DND-41 (cell line): ENCODE data around the gene SF3A1.
"Not testable (repeated sequence)": the region's sequence is repeated elsewhere in the genome, so short reads cannot be mapped to it uniquely, and the experiment has no call there.

Source experiments
- ATAC-seq: fragments of 200-7000 bp; cut with Tn5 transposase; 3 replicates; pipeline ENCODE4 v1.9.1; 2021; ENCODE audit warnings: low read depth; ENCODE audit not compliant: insufficient read depth
- DNase-seq: peaks from one replicate; pipeline ENCODE4 v3.0.0-alpha.2; 2020
- H2AFZ ChIP-seq: 2 replicates; pipeline ENCODE4 v1.6.0; 2012; ENCODE audit warnings: low read depth, low read length
- H3K27ac ChIP-seq: 2 replicates; pipeline ENCODE4 v1.5.1; 2012; ENCODE audit warnings: low read length, inconsistent platforms
- H3K27me3 ChIP-seq: fragments of 200-600 bp; sonication (generic); 2 replicates; pipeline ENCODE4 v1.6.0; 2012; ENCODE audit warnings: low read length, mild to moderate bottlenecking, inconsistent platforms; ENCODE audit not compliant: insufficient read depth, poor library complexity
- H3K36me3 ChIP-seq: 2 replicates; pipeline ENCODE4 v1.5.1; 2012; ENCODE audit warnings: low read length, inconsistent platforms; ENCODE audit not compliant: insufficient read depth
- H3K4me1 ChIP-seq: 2 replicates; pipeline ENCODE4 v1.5.1; 2012; ENCODE audit warnings: mild to moderate bottlenecking, low read length; ENCODE audit not compliant: insufficient read depth
- H3K4me2 ChIP-seq: 2 replicates; pipeline ENCODE4 v1.6.0; 2012; ENCODE audit warnings: mild to moderate bottlenecking, moderate library complexity, low read length, inconsistent platforms; ENCODE audit not compliant: insufficient read depth
- H3K4me3 ChIP-seq, 2 experiments: fragments of 200-600 bp in 1 of 2; shearing (Covaris generic) in 1 of 2; 2 replicates each; pipeline ENCODE4 v1.5.1; 2012 to 2016; ENCODE audit warnings: inconsistent platforms in 2 of 2, low read length in 2 of 2, mild to moderate bottlenecking in 2 of 2, low read depth in 1 of 2, moderate library complexity in 1 of 2
- H3K79me2 ChIP-seq: 2 replicates; pipeline ENCODE4 v1.6.0; 2012; ENCODE audit warnings: low read length, inconsistent platforms; ENCODE audit not compliant: insufficient read depth
- H3K9ac ChIP-seq: 2 replicates; pipeline ENCODE4 v1.6.0; 2012; ENCODE audit warnings: low read depth, mild to moderate bottlenecking, inconsistent platforms, low read length, moderate library complexity
- H3K9me3 ChIP-seq: 2 replicates; pipeline ENCODE4 v1.5.1; 2012; ENCODE audit warnings: low read length, moderate library complexity, mild to moderate bottlenecking, inconsistent platforms; ENCODE audit not compliant: insufficient read depth, severe bottlenecking
- H4K20me1 ChIP-seq: 2 replicates; pipeline ENCODE4 v1.6.0; 2012; ENCODE audit warnings: low read length; ENCODE audit not compliant: insufficient read depth
- EZH2 ChIP-seq: IDR thresholded peaks from 3 replicates; pipeline ENCODE4 v1.6.1; 2012; ENCODE audit warnings: borderline replicate concordance, low read depth, mild to moderate bottlenecking, moderate library complexity, low read length, inconsistent platforms; ENCODE audit not compliant: severe bottlenecking
- TF ChIP-seq, protein P1 (sequence below): IDR thresholded peaks from 2 replicates; pipeline ENCODE4 v1.5.1; 2012; ENCODE audit warnings: borderline replicate concordance, low read length, moderate library complexity, mild to moderate bottlenecking; ENCODE audit not compliant: poor library complexity, severe bottlenecking; ENCODE audit errors: extremely low read depth

The SF3A1 gene

GRCh38 chr22:30340911-30341685 lies 15.6 kb downstream of the SF3A1 start:
- ATAC-seq (no peak), DNase-seq (no peak)
- Histone ChIP-seq H3K4me1 (no peaks in the 10 kb centered on the region), H3K27ac (no peak overlapping the region), H3K27me3 (no peaks in the 10 kb centered on the region), H3K9ac (no peak overlapping the region), H3K4me3 (no peak overlapping the region), H2AFZ (no peak overlapping the region), H3K4me2 (no peak overlapping the region), H3K36me3 (peaks cover 98% of the 10 kb centered on the region), H3K9me3 (no peaks in the 10 kb centered on the region), H4K20me1 (peaks cover 11% of the 10 kb centered on the region), H3K79me2 (peaks cover 9% of the 10 kb centered on the region; the same call in 1 of the 2 replicates)
- TF ChIP-seq EZH2 = no peak
- TF ChIP-seq, protein P1, sequence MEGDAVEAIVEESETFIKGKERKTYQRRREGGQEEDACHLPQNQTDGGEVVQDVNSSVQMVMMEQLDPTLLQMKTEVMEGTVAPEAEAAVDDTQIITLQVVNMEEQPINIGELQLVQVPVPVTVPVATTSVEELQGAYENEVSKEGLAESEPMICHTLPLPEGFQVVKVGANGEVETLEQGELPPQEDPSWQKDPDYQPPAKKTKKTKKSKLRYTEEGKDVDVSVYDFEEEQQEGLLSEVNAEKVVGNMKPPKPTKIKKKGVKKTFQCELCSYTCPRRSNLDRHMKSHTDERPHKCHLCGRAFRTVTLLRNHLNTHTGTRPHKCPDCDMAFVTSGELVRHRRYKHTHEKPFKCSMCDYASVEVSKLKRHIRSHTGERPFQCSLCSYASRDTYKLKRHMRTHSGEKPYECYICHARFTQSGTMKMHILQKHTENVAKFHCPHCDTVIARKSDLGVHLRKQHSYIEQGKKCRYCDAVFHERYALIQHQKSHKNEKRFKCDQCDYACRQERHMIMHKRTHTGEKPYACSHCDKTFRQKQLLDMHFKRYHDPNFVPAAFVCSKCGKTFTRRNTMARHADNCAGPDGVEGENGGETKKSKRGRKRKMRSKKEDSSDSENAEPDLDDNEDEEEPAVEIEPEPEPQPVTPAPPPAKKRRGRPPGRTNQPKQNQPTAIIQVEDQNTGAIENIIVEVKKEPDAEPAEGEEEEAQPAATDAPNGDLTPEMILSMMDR = no peak

- ATAC-seq = no peak
- Histone ChIP-seq H3K36me3 (peaks cover 98% of the 10 kb centered on the region), H3K27me3 (no peaks in the 10 kb centered on the region)
Observed at GRCh38 chr22:30338802-30339201, 17.9 kb downstream of the SF3A1 start.

DNA sequence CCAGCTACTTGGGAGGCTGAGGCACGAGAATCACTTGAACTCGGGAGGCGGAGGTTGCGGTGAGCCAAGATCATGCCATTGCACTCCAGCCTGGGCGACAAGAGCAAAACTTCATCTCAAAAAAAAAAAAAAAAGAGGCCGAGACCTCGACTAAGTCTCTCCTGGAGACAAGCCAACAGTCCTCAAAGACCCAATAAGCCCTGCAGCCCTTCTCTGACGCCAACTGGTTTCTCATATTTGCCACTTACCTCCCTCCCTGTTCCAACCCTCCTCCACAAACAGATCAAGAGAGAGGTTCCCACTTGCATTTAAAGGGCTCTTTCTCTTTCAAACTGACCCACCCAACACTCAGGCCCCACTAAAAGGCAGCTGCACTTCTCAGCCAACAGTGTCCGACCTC lies 18.4 kb downstream of the SF3A1 start:
- H3K36me3 ChIP-seq = peaks cover 98% of the 10 kb centered on the region
- H3K4me3 ChIP-seq, DNase-seq, H3K9ac ChIP-seq, H4K20me1 ChIP-seq, H3K9me3 ChIP-seq, H3K27ac ChIP-seq, H3K4me2 ChIP-seq, H3K4me1 ChIP-seq, H2AFZ ChIP-seq, H3K27me3 ChIP-seq, ATAC-seq, H3K79me2 ChIP-seq: not testable (repeated sequence)

More at GRCh38 chr22:30338802-30339201, 17.9 kb downstream of the SF3A1 start:
- H3K9me3 ChIP-seq = no peaks in the 10 kb centered on the region
- H3K27ac ChIP-seq = no peak overlapping the region
- no peak overlapping the region for H3K4me3 ChIP-seq
- H3K4me1 ChIP-seq = no peaks in the 10 kb centered on the region
- H3K9ac ChIP-seq = no peak overlapping the region
- peaks cover 3% of the 10 kb centered on the region; the same call in 1 of the 2 replicates for H4K20me1 ChIP-seq
- no peak overlapping the region for H2AFZ ChIP-seq
- no peaks in the 10 kb centered on the region for H3K79me2 ChIP-seq
- TF ChIP-seq, protein P1 = no peak
- no peak for TF ChIP-seq EZH2
- no peak overlapping the region for H3K4me2 ChIP-seq
- DNase-seq = no peak

- Histone ChIP-seq H3K9ac (no peak overlapping the region), H3K4me1 (no peaks in the 10 kb centered on the region), H4K20me1 (peaks cover 3% of the 10 kb centered on the region; the same call in 1 of the 2 replicates), H3K27me3 (no peaks in the 10 kb centered on the region), H3K27ac (no peak overlapping the region), H3K36me3 (peaks cover 98% of the 10 kb centered on the region), H3K9me3 (no peaks in the 10 kb centered on the region), H2AFZ (no peak overlapping the region), H3K4me3 (no peak overlapping the region), H3K79me2 (no peaks in the 10 kb centered on the region), H3K4me2 (no peak overlapping the region)
- no peak for ATAC-seq
- TF ChIP-seq, protein P1 = no peak
- TF ChIP-seq EZH2 = no peak
- no peak for DNase-seq
Observed at GRCh38 chr22:30337461-30337778, 19.3 kb downstream of the SF3A1 start.
